ENCODE measurements around the gene CENPX.

The CENPX gene

GRCh38 chr17:82063424-82064415 lies 41.0 kb upstream of the CENPX start:
- POLR2A ChIA-PET (ENCODE audit: low non-redundant PET), result no interaction called here
- CTCF ChIA-PET, result interaction anchor here (0.6 to 0.7 kb wide), 4 partner anchors 13 to 58 kb away, joined by 3 read pairs; no protein-coding TSS in a partner anchor
- H3K27ac ChIP-seq, result peak overlapping the region; percentile 79
- TF ChIP-seq, protein P1, sequence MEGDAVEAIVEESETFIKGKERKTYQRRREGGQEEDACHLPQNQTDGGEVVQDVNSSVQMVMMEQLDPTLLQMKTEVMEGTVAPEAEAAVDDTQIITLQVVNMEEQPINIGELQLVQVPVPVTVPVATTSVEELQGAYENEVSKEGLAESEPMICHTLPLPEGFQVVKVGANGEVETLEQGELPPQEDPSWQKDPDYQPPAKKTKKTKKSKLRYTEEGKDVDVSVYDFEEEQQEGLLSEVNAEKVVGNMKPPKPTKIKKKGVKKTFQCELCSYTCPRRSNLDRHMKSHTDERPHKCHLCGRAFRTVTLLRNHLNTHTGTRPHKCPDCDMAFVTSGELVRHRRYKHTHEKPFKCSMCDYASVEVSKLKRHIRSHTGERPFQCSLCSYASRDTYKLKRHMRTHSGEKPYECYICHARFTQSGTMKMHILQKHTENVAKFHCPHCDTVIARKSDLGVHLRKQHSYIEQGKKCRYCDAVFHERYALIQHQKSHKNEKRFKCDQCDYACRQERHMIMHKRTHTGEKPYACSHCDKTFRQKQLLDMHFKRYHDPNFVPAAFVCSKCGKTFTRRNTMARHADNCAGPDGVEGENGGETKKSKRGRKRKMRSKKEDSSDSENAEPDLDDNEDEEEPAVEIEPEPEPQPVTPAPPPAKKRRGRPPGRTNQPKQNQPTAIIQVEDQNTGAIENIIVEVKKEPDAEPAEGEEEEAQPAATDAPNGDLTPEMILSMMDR (conservative IDR thresholded peaks at IDR 0.05; ENCODE audit: low read depth), result no peak
- no peak for DNase-seq (ENCODE audit: low spot score)

DNA sequence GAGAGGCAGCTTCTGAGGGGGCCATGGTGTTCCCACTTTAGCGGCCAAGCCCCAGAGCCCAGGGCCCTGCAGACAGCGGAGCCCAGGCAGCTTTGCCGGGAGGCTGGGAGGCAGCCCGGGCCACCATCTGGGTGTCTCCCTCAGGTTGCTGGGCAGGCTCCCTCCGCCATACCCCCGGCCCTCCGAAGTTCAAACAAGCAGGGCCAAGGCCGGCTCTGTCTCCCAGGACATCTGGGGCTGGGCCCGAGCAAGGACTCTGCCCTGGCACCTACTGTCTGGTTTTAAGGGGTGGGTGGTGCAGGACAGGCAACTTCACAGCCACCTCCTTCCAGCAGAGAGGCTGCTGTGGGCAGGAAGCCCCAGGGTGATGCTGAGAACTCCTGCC lies 40.3 kb upstream of the CENPX start:
- CTCF ChIA-PET, result interaction anchor here (0.6 to 0.7 kb wide), 3 partner anchors 14 to 59 kb away, joined by 3 to 4 read pairs (median 3); no protein-coding TSS in a partner anchor
- H3K27ac ChIP-seq, result peak overlapping the region; percentile 79
- DNase-seq (ENCODE audit: low spot score), result no peak
- POLR2A ChIA-PET (ENCODE audit: low non-redundant PET), result no interaction called here
- TF ChIP-seq, protein P1 (conservative IDR thresholded peaks at IDR 0.05; ENCODE audit: low read depth), result no peak

DNA sequence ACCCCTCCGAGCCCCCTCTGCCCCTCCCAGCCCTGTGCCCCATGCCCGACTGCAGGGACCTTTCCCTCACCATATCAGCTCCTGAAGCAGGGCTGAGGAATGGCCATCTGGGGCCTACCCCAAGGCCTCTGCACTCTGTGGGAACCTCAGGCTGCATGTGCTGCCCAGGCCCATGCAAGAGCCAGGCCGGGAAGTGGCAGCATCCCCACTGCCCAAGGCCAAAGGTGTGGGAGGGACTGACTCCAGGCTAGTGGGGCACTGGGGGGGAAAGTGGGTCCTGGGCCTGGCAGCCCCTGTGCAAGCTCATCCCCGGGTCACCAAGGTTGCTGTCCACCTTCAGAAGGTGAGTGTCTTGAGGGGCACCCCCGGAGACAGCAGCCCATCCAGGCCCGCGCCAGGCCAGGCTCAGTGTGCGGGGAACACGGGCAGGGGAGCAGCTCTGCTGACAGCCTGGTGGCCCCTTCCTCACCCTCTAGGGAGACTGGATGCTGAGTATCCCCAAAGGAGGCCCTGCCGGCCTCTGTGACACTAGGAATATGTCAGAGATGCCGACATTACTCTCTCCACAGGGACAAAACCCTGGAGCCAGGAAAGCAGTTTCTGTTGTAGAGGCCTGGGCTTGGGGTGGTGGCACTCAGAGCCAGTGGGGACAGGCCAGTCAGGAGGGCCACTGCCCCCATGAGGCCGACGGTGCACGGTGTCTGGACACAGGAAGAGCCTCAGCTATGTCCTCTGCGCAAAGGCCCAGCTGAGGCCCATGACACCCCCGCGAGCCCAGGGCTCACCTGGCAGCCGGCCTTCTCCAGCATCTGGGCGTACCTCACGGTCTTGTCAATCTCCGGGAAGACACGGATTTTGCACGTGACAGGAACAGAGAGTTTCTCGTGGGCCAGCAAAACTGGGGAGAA lies 39.7 kb upstream of the CENPX start:
- peak overlapping the region; percentile 79 for H3K27ac ChIP-seq
- no peak for DNase-seq (ENCODE audit: low spot score)
- TF ChIP-seq, protein P1 (conservative IDR thresholded peaks at IDR 0.05; ENCODE audit: low read depth), result no peak
- POLR2A ChIA-PET (ENCODE audit: low non-redundant PET), result no interaction called here
- CTCF ChIA-PET, result interaction anchor here (0.6 to 0.7 kb wide), 3 partner anchors 32 to 59 kb away, joined by 3 to 4 read pairs (median 3); no protein-coding TSS in a partner anchor

DNA sequence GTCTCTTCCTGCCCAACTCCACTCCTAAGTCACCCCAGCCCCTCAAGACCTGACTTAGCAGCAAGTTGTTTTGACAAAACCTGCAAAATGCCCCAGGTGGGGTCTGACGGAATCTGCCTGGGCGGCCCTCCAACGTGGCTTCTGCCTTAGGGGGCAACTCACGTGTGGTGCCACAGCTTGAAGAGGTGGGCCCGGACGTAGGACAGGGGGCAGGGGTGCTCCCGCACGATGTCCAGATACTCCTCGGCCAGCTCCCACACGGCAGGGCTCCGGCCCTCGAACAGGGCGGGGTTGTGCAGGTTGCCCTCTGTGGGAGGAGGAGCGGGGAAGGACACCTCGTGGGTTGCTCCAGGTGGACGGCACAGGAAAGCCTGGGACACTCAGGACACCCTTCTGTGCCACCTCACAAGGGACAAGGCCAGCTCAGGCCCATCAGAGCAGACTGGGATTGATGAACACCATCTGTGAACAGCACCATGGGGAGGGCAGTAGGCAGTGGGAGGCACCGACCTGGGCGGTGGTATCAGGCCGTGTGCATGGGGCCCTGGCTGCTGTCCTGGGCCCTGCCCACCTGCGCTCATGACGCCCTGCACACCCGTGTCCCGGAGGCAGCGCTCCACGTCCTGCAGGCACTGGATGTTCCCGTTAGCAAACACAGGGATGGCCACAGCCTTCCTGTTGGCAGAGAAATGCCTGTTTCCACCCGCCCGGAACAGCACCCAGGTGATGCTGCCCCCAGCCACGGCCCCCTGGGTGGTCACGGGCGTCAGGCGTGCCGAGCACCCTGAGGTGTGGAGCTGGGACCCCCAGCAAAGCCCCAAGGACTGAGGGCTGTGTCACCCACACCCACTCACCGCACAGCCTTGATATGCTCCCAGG lies 38.6 kb upstream of the CENPX start:
- POLR2A ChIA-PET (ENCODE audit: low non-redundant PET), result no interaction called here
- CTCF ChIA-PET, result interaction anchor here (0.6 kb wide), 1 partner anchor 31 kb away, joined by 3 read pairs; no protein-coding TSS in a partner anchor
- TF ChIP-seq, protein P1 (conservative IDR thresholded peaks at IDR 0.05; ENCODE audit: low read depth), result no peak
- peak overlapping the region; percentile 79 for H3K27ac ChIP-seq
- DNase-seq (ENCODE audit: low spot score), result no peak

DNA sequence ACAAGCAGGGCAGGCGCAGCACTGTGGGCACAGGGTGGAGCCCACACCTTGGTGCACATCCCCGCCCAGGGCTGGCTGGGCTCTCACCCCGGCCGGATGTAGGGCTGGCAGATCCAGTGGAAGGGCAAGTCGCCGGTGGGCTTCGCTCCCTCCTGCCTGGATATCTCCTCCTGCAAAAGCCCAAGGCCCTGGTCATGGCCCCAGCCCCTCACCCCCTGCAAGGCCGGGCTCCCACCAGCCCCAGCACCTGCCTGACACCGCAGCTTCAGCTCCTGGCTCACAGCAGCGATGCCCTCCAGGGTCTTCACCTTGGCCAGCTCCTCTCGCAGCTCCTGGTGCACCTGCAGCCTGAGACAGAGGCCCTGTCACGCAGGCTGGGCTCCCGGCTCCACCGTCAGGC lies 37.9 kb upstream of the CENPX start:
- TF ChIP-seq, protein P1 (conservative IDR thresholded peaks at IDR 0.05; ENCODE audit: low read depth), result no peak
- ChIA-PET CTCF (no interaction called here), POLR2A (ENCODE audit: low non-redundant PET) (no interaction called here)
- DNase-seq (ENCODE audit: low spot score), result no peak
- H3K27ac ChIP-seq, result peak overlapping the region; percentile 79

All from RWPE1 (cell line).